Activated T-cell treated with anti-CD3 and anti-CD28 coated beads for 48 hours (primary cell): ENCODE data around the gene ABCC9.
"Not testable (repeated sequence)": the region's sequence is repeated elsewhere in the genome, so short reads cannot be mapped to it uniquely, and the experiment has no call there.

Experiments used
- DNase-seq: peaks from one replicate; pipeline ENCODE4 v3.0.0-alpha.2; 2020; ENCODE audit warnings: low read depth

The ABCC9 gene

GRCh38 chr12:21815306-21816062 is 125.7 kb downstream of the ABCC9 start:
- no peak for DNase-seq

- no peak for DNase-seq
These were observed 126.4 kb downstream of the ABCC9 start for GRCh38 chr12:21814814-21815213.

GRCh38 chr12:21814327-21814726 is 126.9 kb downstream of the ABCC9 start:
- no peak for DNase-seq

GRCh38 chr12:21813751-21814150 is 127.5 kb downstream of the ABCC9 start:
- no peak for DNase-seq

- DNase-seq = no peak
These were observed 128.1 kb downstream of the ABCC9 start for GRCh38 chr12:21813125-21813524.

GRCh38 chr12:21812340-21812739 is 128.9 kb downstream of the ABCC9 start:
- not testable (repeated sequence) for DNase-seq

GRCh38 chr12:21809100-21809499 is 132.1 kb downstream of the ABCC9 start:
- no peak for DNase-seq

GRCh38 chr12:21806255-21806654 is 135.0 kb downstream of the ABCC9 start:
- DNase-seq = no peak

GRCh38 chr12:21801522-21802288 is 139.5 kb downstream of the ABCC9 start:
- no peak for DNase-seq

- no peak for DNase-seq
These were observed 141.2 kb downstream of the ABCC9 start for GRCh38 chr12:21800011-21800410.

GRCh38 chr12:21797539-21797938 is 143.7 kb downstream of the ABCC9 start:
- DNase-seq = no peak

GRCh38 chr12:21795648-21796328 is 145.4 kb downstream of the ABCC9 start:
- no peak for DNase-seq

GRCh38 chr12:21794807-21795595 is 146.2 kb downstream of the ABCC9 start:
- not testable (repeated sequence) for DNase-seq

GRCh38 chr12:21789687-21790086 is 151.5 kb downstream of the ABCC9 start:
- DNase-seq = not testable (repeated sequence)

- DNase-seq = no peak
These were observed 152.9 kb downstream of the ABCC9 start for GRCh38 chr12:21788089-21788983.

GRCh38 chr12:21786041-21786531 is 155.1 kb downstream of the ABCC9 start:
- DNase-seq = no peak

- not testable (repeated sequence) for DNase-seq
These were observed 158.5 kb downstream of the ABCC9 start for GRCh38 chr12:21782723-21783122.

- DNase-seq = no peak
These were observed 160.4 kb downstream of the ABCC9 start for GRCh38 chr12:21780786-21781185.

- DNase-seq = no peak
These were observed 165.1 kb downstream of the ABCC9 start for GRCh38 chr12:21776175-21776574.

GRCh38 chr12:21775133-21775820 is 165.9 kb downstream of the ABCC9 start:
- no peak for DNase-seq
